ENCODE measurements around the gene ZNF609. TPM values are rescaled to one million over a fixed set of nuclear protein-coding genes. Genes with fewer than 3 reads are reported as not detected.

Gene ZNF609
- total RNA-seq, 1 experiment from 2014 or later, result 12.9 TPM

GRCh38 chr15:64685230-64685888 is 225.0 kb downstream of the ZNF609 start:
- in situ Hi-C loops (cut with HindIII; ENCODE audit: low pct_unique_long_range_greater_than_20kb, low sequenced_read_pairs), result no loop called here
- no peak for DNase-seq (ENCODE audit: low read depth, low spot score)

GRCh38 chr15:64686130-64686735 is 225.9 kb downstream of the ZNF609 start:
- in situ Hi-C loops (cut with HindIII; ENCODE audit: low pct_unique_long_range_greater_than_20kb, low sequenced_read_pairs), result no loop called here
- DNase-seq (ENCODE audit: low read depth, low spot score), result peak; percentile 70

GRCh38 chr15:64687172-64687571 is 226.8 kb downstream of the ZNF609 start:
- no peak for DNase-seq (ENCODE audit: low read depth, low spot score)
- in situ Hi-C loops (cut with HindIII; ENCODE audit: low pct_unique_long_range_greater_than_20kb, low sequenced_read_pairs), result no loop called here

DNA sequence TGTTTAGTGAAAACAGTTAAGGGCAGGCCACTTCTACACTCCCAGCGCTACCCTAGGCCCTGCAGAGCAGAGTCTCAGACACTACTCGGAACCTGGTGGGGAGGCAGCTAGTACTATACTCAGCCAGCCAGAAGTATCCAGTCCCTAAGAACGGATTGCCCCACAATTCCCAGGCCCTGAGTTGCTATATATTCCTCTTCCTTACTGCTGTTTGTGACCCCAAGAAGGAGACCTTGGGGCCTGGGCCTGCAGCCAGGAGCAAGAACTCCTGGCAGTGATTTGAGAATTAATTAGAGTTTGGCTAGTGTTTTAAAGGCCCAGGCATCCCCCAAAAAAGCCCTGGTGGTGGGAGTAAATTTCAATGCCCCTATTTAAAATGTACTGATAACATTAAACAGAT is 227.3 kb downstream of the ZNF609 start:
- in situ Hi-C loops (cut with HindIII; ENCODE audit: low pct_unique_long_range_greater_than_20kb, low sequenced_read_pairs), result no loop called here
- DNase-seq (ENCODE audit: low read depth, low spot score), result no peak

- in situ Hi-C loops (cut with HindIII; ENCODE audit: low pct_unique_long_range_greater_than_20kb, low sequenced_read_pairs), result no loop called here
- DNase-seq (ENCODE audit: low read depth, low spot score), result no peak
These were observed 228.4 kb downstream of the ZNF609 start for GRCh38 chr15:64688770-64689169.

- in situ Hi-C loops (cut with HindIII; ENCODE audit: low pct_unique_long_range_greater_than_20kb, low sequenced_read_pairs), result no loop called here
- DNase-seq (ENCODE audit: low read depth, low spot score), result no peak
These were observed 229.6 kb downstream of the ZNF609 start for GRCh38 chr15:64690008-64690407.

DNA sequence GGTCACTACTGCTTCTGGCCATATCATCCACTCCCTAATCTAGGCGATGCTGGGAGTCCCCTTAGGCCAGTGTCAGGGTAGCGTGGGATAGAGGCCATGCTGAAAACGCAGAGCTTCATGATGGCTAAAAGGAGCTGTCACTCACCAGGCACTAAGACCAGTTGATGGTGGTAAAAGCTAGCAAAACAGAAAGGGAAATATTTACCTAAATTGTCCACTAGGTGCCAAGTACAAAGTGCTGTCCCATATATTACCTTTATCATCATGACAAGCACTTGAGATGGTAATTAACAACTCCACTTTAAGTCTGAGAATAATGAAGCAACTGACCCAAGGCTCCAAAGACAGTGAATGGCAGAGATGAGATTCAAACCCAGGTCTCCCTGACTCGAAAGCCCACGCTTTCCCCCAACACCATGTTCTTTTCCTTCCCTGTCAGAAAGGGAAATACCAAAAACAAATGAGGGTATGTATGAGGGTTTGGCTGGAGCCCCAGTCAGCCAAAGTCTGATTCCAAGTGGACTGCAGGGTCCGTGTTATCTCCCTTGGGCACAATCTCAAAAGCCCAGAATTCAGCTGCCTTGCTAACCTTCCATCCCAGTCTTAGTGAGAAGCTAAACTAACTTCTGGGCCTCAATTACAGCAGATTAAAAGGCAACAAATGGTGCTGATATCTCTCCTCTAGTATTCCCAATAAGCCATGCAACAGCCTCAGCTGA is 230.4 kb downstream of the ZNF609 start:
- in situ Hi-C loops (cut with HindIII; ENCODE audit: low pct_unique_long_range_greater_than_20kb, low sequenced_read_pairs), result no loop called here
- DNase-seq (ENCODE audit: low read depth, low spot score), result no peak

GRCh38 chr15:64691896-64692565 is 231.7 kb downstream of the ZNF609 start:
- no peak for DNase-seq (ENCODE audit: low read depth, low spot score)
- in situ Hi-C loops (cut with HindIII; ENCODE audit: low pct_unique_long_range_greater_than_20kb, low sequenced_read_pairs), result no loop called here

GRCh38 chr15:64693134-64693533 is 232.8 kb downstream of the ZNF609 start:
- in situ Hi-C loops (cut with HindIII; ENCODE audit: low pct_unique_long_range_greater_than_20kb, low sequenced_read_pairs), result no loop called here
- no peak for DNase-seq (ENCODE audit: low read depth, low spot score)

- no peak for DNase-seq (ENCODE audit: low read depth, low spot score)
- in situ Hi-C loops (cut with HindIII; ENCODE audit: low pct_unique_long_range_greater_than_20kb, low sequenced_read_pairs), result no loop called here
These were observed 234.4 kb downstream of the ZNF609 start for GRCh38 chr15:64694816-64695215.

DNA sequence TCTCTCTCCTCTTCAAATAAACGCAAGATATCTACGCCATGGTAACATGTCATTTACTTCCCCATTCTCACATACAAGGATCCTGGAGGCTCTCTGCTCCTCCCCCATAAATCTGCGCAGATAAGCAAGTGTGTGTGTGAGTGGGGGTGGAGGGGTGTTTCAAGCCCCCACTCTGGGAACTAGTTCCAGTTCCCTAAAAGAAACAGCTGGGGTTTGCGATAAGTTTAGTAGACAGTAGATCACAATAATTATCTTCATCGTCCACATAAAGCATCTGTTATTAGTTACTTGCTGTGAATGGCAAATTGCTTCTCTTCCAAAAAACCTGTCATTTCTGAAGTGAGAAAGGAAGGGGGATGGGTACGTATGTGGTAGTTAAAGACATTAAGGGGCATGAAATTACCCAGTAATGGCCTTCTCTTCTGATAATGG is 235.2 kb downstream of the ZNF609 start:
- no peak for DNase-seq (ENCODE audit: low read depth, low spot score)
- in situ Hi-C loops (cut with HindIII; ENCODE audit: low pct_unique_long_range_greater_than_20kb, low sequenced_read_pairs), result no loop called here

DNA sequence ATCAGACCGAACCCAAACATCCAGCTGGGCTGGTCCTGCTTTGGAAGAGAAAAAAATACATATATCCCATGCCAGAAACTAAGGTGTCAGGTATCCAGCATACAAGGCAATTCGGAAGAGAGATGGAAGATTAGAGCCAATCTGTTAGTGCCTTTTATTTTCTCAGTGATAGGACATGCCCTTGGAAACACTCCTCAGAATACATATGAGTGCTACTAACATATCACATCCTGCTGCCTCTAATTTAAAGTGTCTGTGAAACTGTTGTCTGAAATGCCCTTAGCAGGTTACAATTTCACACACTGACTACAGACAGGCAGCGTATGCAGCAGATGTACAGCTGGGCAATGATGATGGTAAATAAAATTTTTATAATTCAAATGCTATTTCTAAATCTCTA is 236.1 kb downstream of the ZNF609 start:
- DNase-seq (ENCODE audit: low read depth, low spot score), result no peak
- in situ Hi-C loops (cut with HindIII; ENCODE audit: low pct_unique_long_range_greater_than_20kb, low sequenced_read_pairs), result no loop called here

GRCh38 chr15:64697911-64698369 is 237.6 kb downstream of the ZNF609 start:
- DNase-seq (ENCODE audit: low read depth, low spot score), result no peak
- in situ Hi-C loops (cut with HindIII; ENCODE audit: low pct_unique_long_range_greater_than_20kb, low sequenced_read_pairs), result no loop called here

DNA sequence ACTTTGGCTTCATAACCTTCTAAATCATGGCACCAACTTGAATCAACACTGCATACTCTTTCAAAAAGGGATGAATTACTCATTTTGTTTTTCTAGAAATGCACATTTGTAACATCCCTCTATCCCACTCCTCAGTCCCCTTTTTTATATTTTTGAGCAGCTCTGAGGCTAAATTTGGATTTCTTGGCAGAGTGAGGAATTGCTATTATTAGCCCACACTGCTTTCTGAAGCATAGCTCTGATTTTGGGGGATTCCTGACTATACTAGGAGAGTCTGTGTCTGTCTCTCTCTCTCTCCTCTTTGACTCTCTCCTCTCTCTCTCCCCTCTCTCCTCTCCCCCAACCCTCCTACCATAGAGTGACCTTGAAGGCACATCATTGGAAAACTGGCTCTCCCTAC is 238.4 kb downstream of the ZNF609 start:
- in situ Hi-C loops (cut with HindIII; ENCODE audit: low pct_unique_long_range_greater_than_20kb, low sequenced_read_pairs), result no loop called here
- no peak for DNase-seq (ENCODE audit: low read depth, low spot score)

- DNase-seq (ENCODE audit: low read depth, low spot score), result no peak
- in situ Hi-C loops (cut with HindIII; ENCODE audit: low pct_unique_long_range_greater_than_20kb, low sequenced_read_pairs), result no loop called here
These were observed 239.5 kb downstream of the ZNF609 start for GRCh38 chr15:64699751-64700388.

DNA sequence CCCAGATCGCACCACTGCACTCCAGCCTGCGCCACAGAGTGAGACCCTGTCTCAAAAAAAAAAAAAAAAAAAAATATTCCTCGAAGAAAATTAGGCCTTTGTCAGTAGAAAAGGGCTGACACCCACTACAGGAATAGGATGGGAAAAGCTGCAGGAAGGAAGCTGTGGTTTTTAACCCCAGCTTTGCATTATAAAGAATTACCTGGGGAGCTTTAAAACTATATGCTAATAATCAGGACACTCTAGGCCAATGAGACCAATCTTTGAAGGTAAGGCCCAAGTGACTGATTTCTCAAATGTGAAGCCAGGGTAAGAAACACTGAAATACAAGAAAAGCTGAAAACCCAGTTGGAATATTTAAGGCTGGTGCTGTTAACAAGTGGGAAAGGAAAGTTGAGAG is 240.7 kb downstream of the ZNF609 start:
- in situ Hi-C loops (cut with HindIII; ENCODE audit: low pct_unique_long_range_greater_than_20kb, low sequenced_read_pairs), result no loop called here
- DNase-seq (ENCODE audit: low read depth, low spot score), result no peak

- DNase-seq (ENCODE audit: low read depth, low spot score), result no peak
- in situ Hi-C loops (cut with HindIII; ENCODE audit: low pct_unique_long_range_greater_than_20kb, low sequenced_read_pairs), result no loop called here
These were observed 241.3 kb downstream of the ZNF609 start for GRCh38 chr15:64701482-64702184.

Data from SK-MEL-5 (cell line).